PC-9 (cell line): ENCODE data around the gene GPBAR1. TPM values are rescaled to one million over a fixed set of nuclear protein-coding genes. Genes with fewer than 3 reads are reported as not detected.
A peak's percentile ranks its signal among the peaks of the same experiment; 100 is the strongest.

Source experiments
- BruUV-seq: library from RNA; stranded (reverse); fragments of 400-500 nt; replicated peaks from 2 replicates; lab custom pipeline; 2021; lab: Mats Ljungman, UMichigan
- CTCF ChIA-PET: fragments of 300-600 bp; sonication (Branson Sonifier 250); formaldehyde crosslinking; loops from one replicate; lab custom pipeline; 2022; ENCODE audit warnings: antibody characterized with exemption; lab: Charles Lee
- POLR2A ChIA-PET: fragments of 300-600 bp; sonication (Branson Sonifier 250); formaldehyde crosslinking; loops from one replicate; lab custom pipeline; 2022; ENCODE audit warnings: antibody characterized with exemption; ENCODE audit not compliant: unreplicated experiment; lab: Charles Lee
- DNase-seq, 2 experiments: peaks; one replicate each; pipeline versions ENCODE4 v3.0.0 to v3.0.0-alpha.2; 2015 to 2022; ENCODE audit warnings: mixed read lengths in 1 of 2
- H2AFZ ChIP-seq: fragments of 200-600 bp; sonication (generic); 2 replicates; pipeline ENCODE4 v1.8.1; 2017; ENCODE audit warnings: antibody characterized with exemption
- H3F3A ChIP-seq: fragments of 200-600 bp; sonication (generic); 2 replicates; pipeline ENCODE4 v1.8.1; 2017; ENCODE audit warnings: antibody characterized with exemption, mild to moderate bottlenecking, low read depth; ENCODE audit not compliant: insufficient read depth
- H3K27ac ChIP-seq: fragments of 200-600 bp; sonication (generic); 2 replicates; pipeline ENCODE4 v1.6.1; 2016; ENCODE audit warnings: mixed run types
- H3K27me3 ChIP-seq: fragments of 200-600 bp; sonication (generic); 2 replicates; pipeline ENCODE4 v1.6.1; 2016; ENCODE audit warnings: low read depth, mixed run types; ENCODE audit not compliant: insufficient read depth
- H3K36me3 ChIP-seq: fragments of 200-600 bp; sonication (generic); 2 replicates; pipeline ENCODE4 v1.6.1; 2016; ENCODE audit warnings: low read depth, mixed run types
- H3K4me1 ChIP-seq: fragments of 200-600 bp; sonication (generic); replicated peaks from 2 replicates; pipeline ENCODE4 v1.6.1; 2016; ENCODE audit warnings: mixed run types; ENCODE audit not compliant: insufficient read depth
- H3K4me2 ChIP-seq: fragments of 200-600 bp; sonication (generic); 2 replicates; pipeline ENCODE4 v1.6.1; 2017; ENCODE audit warnings: mixed run types
- H3K4me3 ChIP-seq: fragments of 200-600 bp; sonication (generic); 2 replicates; pipeline ENCODE4 v1.6.1; 2016; ENCODE audit warnings: mixed run types
- H3K79me2 ChIP-seq: fragments of 200-600 bp; sonication (generic); 2 replicates; pipeline ENCODE4 v1.6.1; 2017; ENCODE audit warnings: low read depth, mixed run types
- H3K9me2 ChIP-seq: fragments of 200-600 bp; sonication (generic); 2 replicates; pipeline ENCODE4 v1.8.1; 2017; ENCODE audit warnings: mild to moderate bottlenecking; ENCODE audit not compliant: insufficient read depth
- H3K9me3 ChIP-seq: fragments of 200-600 bp; sonication (generic); 2 replicates; pipeline ENCODE4 v1.8.1; 2016; ENCODE audit warnings: low read depth; ENCODE audit not compliant: insufficient read depth
- H4K20me1 ChIP-seq: fragments of 200-600 bp; sonication (generic); 2 replicates; pipeline ENCODE4 v1.8.1; 2017; ENCODE audit not compliant: insufficient read depth
- CTCF ChIP-seq: fragments of 200-600 bp; sonication (generic); conservative IDR thresholded peaks from 2 replicates; pipeline ENCODE4 v1.6.1; 2017; ENCODE audit warnings: mixed run types, antibody characterized with exemption, mild to moderate bottlenecking, moderate library complexity
- EZH2 ChIP-seq: fragments of 200-600 bp; sonication (generic); IDR thresholded peaks from 2 replicates; pipeline ENCODE4 v1.8.0; 2017; ENCODE audit warnings: antibody characterized with exemption, low read depth
- intact Hi-C: fragments of 100-400 bp; cut with micrococcal nuclease; formaldehyde crosslinking; loops from one replicate; pipeline ENCODE4 v1.10.0; 2022; ENCODE audit not compliant: unreplicated experiment
- total RNA-seq: library from RNA; stranded (reverse); gene quantifications from 2 replicates; pipeline ENCODE4 v1.2.3, GENCODE V29; 2021

Gene GPBAR1
- total RNA-seq, 1 experiment from 2014 or later, result 0.22 TPM

- Histone ChIP-seq H3K27ac (peak overlapping the region; percentile 98), H3K36me3 (peaks cover 23% of the 10 kb centered on the region)
Observed at GRCh38 chr2:218281449-218281848, 20.6 kb downstream of the GPBAR1 start.

GRCh38 chr2:218282173-218282991, 21.6 kb downstream of the GPBAR1 start:
- Histone ChIP-seq H3K79me2 (peaks cover 72% of the 10 kb centered on the region), H3K27ac (peak overlapping the region; percentile 98), H3K9me3 (no peaks in the 10 kb centered on the region), H3K4me1 (peaks cover 63% of the 10 kb centered on the region), H3K9me2 (no peaks in the 10 kb centered on the region), H3F3A (peaks cover 59% of the 10 kb centered on the region), H2AFZ (no peak overlapping the region), H3K36me3 (peaks cover 18% of the 10 kb centered on the region), H3K4me3 (peak overlapping the region; percentile 51), H4K20me1 (no peaks in the 10 kb centered on the region), H3K27me3 (no peaks in the 10 kb centered on the region), H3K4me2 (peak overlapping the region; percentile 94)
- ChIA-PET CTCF (interaction anchor here (1.0 to 1.4 kb wide), 5 partner anchors 9 to 114 kb away, joined by 3 to 6 read pairs (median 3); no protein-coding TSS in a partner anchor), POLR2A (interaction anchor here (0.5 to 1.2 kb wide), 8 partner anchors 9 to 431 kb away, joined by 3 to 15 read pairs (median 6); no protein-coding TSS in a partner anchor)
- intact Hi-C loops, result loop anchor here (1.0 kb wide), 1 partner anchor 16 kb away; no protein-coding TSS in a partner anchor
- BruUV-seq, result no TSS peak
- TF ChIP-seq CTCF, result no peak
- peak; percentile 95 to 96 for DNase-seq

More at GRCh38 chr2:218281449-218281848, 20.6 kb downstream of the GPBAR1 start:
- no peak for TF ChIP-seq EZH2
- no peak for TF ChIP-seq CTCF
- no peaks in the 10 kb centered on the region for H4K20me1 ChIP-seq
- POLR2A ChIA-PET, result interaction anchor here (0.5 to 0.7 kb wide), 3 partner anchors 15 to 932 kb away, joined by 3 to 6 read pairs (median 5); no protein-coding TSS in a partner anchor
- no peaks in the 10 kb centered on the region for H3K9me3 ChIP-seq
- CTCF ChIA-PET, result interaction anchor here (1.0 kb wide), 1 partner anchor 115 kb away, joined by 5 read pairs; no protein-coding TSS in a partner anchor
- H3K79me2 ChIP-seq, result peaks cover 70% of the 10 kb centered on the region
- intact Hi-C loops, result no loop called here
- peaks cover 55% of the 10 kb centered on the region for H3K4me1 ChIP-seq
- peaks cover 51% of the 10 kb centered on the region for H3F3A ChIP-seq
- H2AFZ ChIP-seq, result no peak overlapping the region
- no TSS peak for BruUV-seq
- DNase-seq, result peak; percentile 54 to 78
- H3K9me2 ChIP-seq, result no peaks in the 10 kb centered on the region
- H3K4me3 ChIP-seq, result peak overlapping the region; percentile 51
- H3K4me2 ChIP-seq, result peak overlapping the region; percentile 94
- no peaks in the 10 kb centered on the region for H3K27me3 ChIP-seq

- CTCF ChIA-PET, result interaction anchor here (0.6 kb wide), 2 partner anchors 112 to 704 kb away, joined by 3 read pairs; no protein-coding TSS in a partner anchor
- H2AFZ ChIP-seq, result no peak overlapping the region
- POLR2A ChIA-PET, result interaction anchor here (0.6 kb wide), 2 partner anchors 112 to 238 kb away, joined by 3 to 6 read pairs; no protein-coding TSS in a partner anchor
Observed at GRCh38 chr2:218284106-218284811, 23.4 kb downstream of the GPBAR1 start.

More at GRCh38 chr2:218284106-218284811, 23.4 kb downstream of the GPBAR1 start:
- H3K9me3 ChIP-seq, result no peaks in the 10 kb centered on the region
- TF ChIP-seq CTCF, result no peak
- no peak for TF ChIP-seq EZH2
- H3K27ac ChIP-seq, result peak overlapping the region; percentile 98
- peaks cover 18% of the 10 kb centered on the region for H3K36me3 ChIP-seq
- DNase-seq, result peak; percentile 64 to 87
- no peaks in the 10 kb centered on the region for H4K20me1 ChIP-seq
- H3K27me3 ChIP-seq, result no peaks in the 10 kb centered on the region
- no peaks in the 10 kb centered on the region for H3K9me2 ChIP-seq
- no TSS peak for BruUV-seq
- peaks cover 76% of the 10 kb centered on the region for H3F3A ChIP-seq
- H3K79me2 ChIP-seq, result peaks cover 88% of the 10 kb centered on the region
- peak overlapping the region; percentile 94 for H3K4me2 ChIP-seq
- peaks cover 82% of the 10 kb centered on the region for H3K4me1 ChIP-seq
- intact Hi-C loops, result no loop called here
- peak overlapping the region; percentile 56; the same call in 1 of the 2 replicates for H3K4me3 ChIP-seq
